HK-2 (cell line): ENCODE data around the gene FRS3.

ENCODE experiments used
- DNase-seq: peaks from one replicate; pipeline ENCODE4 v3.0.0-alpha.2; 2018; ENCODE audit not compliant: unreplicated experiment

FRS3 gene

GRCh38 chr6:41728073-41728936 is 51.4 kb downstream of the FRS3 start:
- DNase-seq: no peak

- DNase-seq: no peak
Measured at GRCh38 chr6:41727705-41728072, 52.0 kb downstream of the FRS3 start.

GRCh38 chr6:41726876-41727275 is 52.8 kb downstream of the FRS3 start:
- DNase-seq: no peak

- no peak for DNase-seq
Measured at GRCh38 chr6:41724586-41725501, 54.9 kb downstream of the FRS3 start.

- no peak for DNase-seq
Measured at GRCh38 chr6:41724228-41724580, 55.5 kb downstream of the FRS3 start.

- peak; percentile 74 for DNase-seq
Measured at GRCh38 chr6:41723530-41724227, 56.0 kb downstream of the FRS3 start.

- no peak for DNase-seq
Measured at GRCh38 chr6:41722969-41723529, 56.7 kb downstream of the FRS3 start.

GRCh38 chr6:41721414-41721813 is 58.3 kb downstream of the FRS3 start:
- DNase-seq: no peak

GRCh38 chr6:41720783-41721182 is 58.9 kb downstream of the FRS3 start:
- DNase-seq: no peak

GRCh38 chr6:41720262-41720620 is 59.5 kb downstream of the FRS3 start:
- DNase-seq: no peak
